HepG2 (cell line): ENCODE measurements around the gene NDOR1. TPM values are rescaled to one million over a fixed set of nuclear protein-coding genes. Genes with fewer than 3 reads are reported as not detected.

Experiments used
- HMG20A ChIP-seq: IDR thresholded peaks from 2 replicates; pipeline ENCODE4 v1.6.1; 2016; ENCODE audit warnings: borderline replicate concordance
- JUN ChIP-seq: sonication (generic); formaldehyde crosslinking; IDR thresholded peaks from 2 replicates; pipeline ENCODE4 v1.4.0; 2020; ENCODE audit warnings: mild to moderate bottlenecking, missing genetic modification reagents
- MIER2 ChIP-seq: IDR thresholded peaks from 2 replicates; pipeline ENCODE4 v1.6.1; 2016; ENCODE audit warnings: missing biosample characterization, missing genetic modification reagents
- MLLT10 ChIP-seq: sonication (generic); formaldehyde crosslinking; IDR thresholded peaks from 2 replicates; pipeline ENCODE4 v1.4.0; 2020; ENCODE audit warnings: missing genetic modification reagents
- NFYB ChIP-seq: sonication (generic); formaldehyde crosslinking; IDR thresholded peaks from 2 replicates; pipeline ENCODE4 v1.4.0; 2020; ENCODE audit warnings: missing genetic modification reagents
- TBX2 ChIP-seq: sonication (generic); formaldehyde crosslinking; IDR thresholded peaks from 2 replicates; pipeline ENCODE4 v1.5.0; 2020; ENCODE audit warnings: missing genetic modification reagents, mild to moderate bottlenecking, borderline replicate concordance
- ZNF138 ChIP-seq: sonication (generic); formaldehyde crosslinking; IDR thresholded peaks from 2 replicates; pipeline ENCODE4 v1.5.0; 2020; ENCODE audit warnings: mild to moderate bottlenecking, low read depth, missing genetic modification reagents
- ZNF567 ChIP-seq: sonication (generic); formaldehyde crosslinking; IDR thresholded peaks from 2 replicates; pipeline ENCODE4 v1.8.1; 2023; ENCODE audit warnings: mild to moderate bottlenecking, missing genetic modification reagents, borderline replicate concordance
- ZNF569 ChIP-seq: sonication (generic); formaldehyde crosslinking; IDR thresholded peaks from 2 replicates; pipeline ENCODE4 v1.5.0; 2020; ENCODE audit warnings: mild to moderate bottlenecking, missing genetic modification reagents, moderate library complexity, borderline replicate concordance
- polyA plus RNA-seq, 8 experiments: library from polyadenylated mRNA; depleted of rRNA in 3 of 8; stranded (reverse) in 7 of 8; unstranded in 1 of 8; fragments of >200 nt; fragmentation: Illumina TruSeq in 4 of 8; extraction: Trizol in 4 of 8; gene quantifications; 2 replicates each; pipeline versions ENCODE4 v1.2.1 to v1.2.3, GENCODE V29; 2011 to 2016; ENCODE audit warnings: low read depth in 4 of 8, missing spikeins in 1 of 8, mixed read lengths in 1 of 8; ENCODE audit not compliant: insufficient read depth in 1 of 8
- total RNA-seq, 5 experiments: library from RNA; depleted of rRNA; stranded (reverse); fragments of >200 nt; fragmentation: Illumina TruSeq; extraction: Trizol; gene quantifications; 2 replicates each; pipeline ENCODE4 v1.2.3, GENCODE V29; 2016; ENCODE audit warnings: low read depth in 1 of 5
- TF ChIP-seq, protein P1 (sequence below): sonication (generic); formaldehyde crosslinking; conservative IDR thresholded peaks from 2 replicates; pipeline ENCODE4 v1.4.0; 2020; ENCODE audit warnings: mild to moderate bottlenecking, missing genetic modification reagents, moderate library complexity
- TF ChIP-seq, protein P2 (sequence below): sonication (generic); formaldehyde crosslinking; IDR thresholded peaks from 2 replicates; pipeline ENCODE4 v1.4.0; 2020; ENCODE audit warnings: mild to moderate bottlenecking, low read depth, missing genetic modification reagents
- TF ChIP-seq, protein P3 (sequence below): sonication (generic); formaldehyde crosslinking; IDR thresholded peaks from 2 replicates; pipeline ENCODE4 v1.9.0; 2022; ENCODE audit warnings: missing genetic modification reagents, mild to moderate bottlenecking, borderline replicate concordance
- TF ChIP-seq, protein P4 (sequence below): sonication (generic); formaldehyde crosslinking; IDR thresholded peaks from 2 replicates; pipeline ENCODE4 v1.4.0; 2020; ENCODE audit warnings: missing genetic modification reagents, borderline replicate concordance
- TF ChIP-seq, protein P5 (sequence below): IDR thresholded peaks from 2 replicates; pipeline ENCODE4 v1.6.1; 2018; ENCODE audit warnings: missing genetic modification reagents, mild to moderate bottlenecking, missing compliant biosample characterization
- TF ChIP-seq, protein P6 (sequence below): sonication (generic); formaldehyde crosslinking; IDR thresholded peaks from 2 replicates; pipeline ENCODE4 v1.4.0; 2020; ENCODE audit warnings: missing genetic modification reagents

Gene NDOR1
- total and polyA plus RNA-seq, 2 of the 13 experiments (the other 11 are each of a cell fraction or from before 2014, with no cell fraction given): 3.6 to 8.7 TPM

DNA sequence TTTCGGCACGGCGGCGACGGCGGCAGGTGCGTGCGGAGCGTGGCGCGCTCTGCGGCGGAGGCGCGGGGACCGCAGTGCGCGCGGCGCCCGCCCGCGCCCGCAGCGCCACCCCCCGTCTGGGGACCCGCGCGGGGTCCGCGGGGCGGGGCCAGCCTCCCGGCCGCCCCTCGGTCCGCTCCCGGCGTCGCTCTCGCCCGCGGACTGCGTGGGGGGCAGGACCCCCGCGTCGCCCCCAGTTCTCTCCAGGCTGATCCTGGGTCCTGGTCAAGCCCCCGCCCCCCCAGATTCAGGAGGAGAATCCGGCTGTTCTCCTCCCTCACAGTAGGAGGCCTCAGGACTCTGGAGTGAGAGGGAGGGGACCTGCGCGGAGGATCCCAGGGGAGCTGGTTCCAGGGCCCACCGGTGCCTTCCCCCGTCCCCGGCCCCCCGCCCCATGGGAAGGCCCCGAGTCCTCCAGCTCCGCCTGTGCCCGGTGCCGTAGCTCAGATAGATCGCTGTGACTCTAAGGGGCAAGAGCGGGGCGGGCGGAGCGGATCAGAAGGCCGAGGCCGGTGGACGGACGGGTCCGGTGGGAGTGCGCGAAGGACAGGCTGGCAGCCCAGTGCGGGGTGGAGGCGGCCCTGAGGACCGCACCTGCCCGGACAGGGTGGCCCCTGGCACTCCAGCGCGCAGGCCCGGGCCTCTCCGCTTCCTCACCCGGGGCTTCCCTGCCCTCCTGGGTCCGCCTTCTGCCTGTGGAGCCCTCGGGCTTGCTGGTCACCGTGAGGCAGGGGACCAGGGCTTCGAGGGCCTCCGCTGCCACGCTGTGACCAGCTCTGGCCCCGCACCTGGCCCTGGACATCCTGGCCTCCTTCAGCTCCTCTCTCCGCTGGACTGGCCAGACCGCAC is 16.9 kb downstream of the NDOR1 start, which contains the start of gene RNF208 (continued):
- TF ChIP-seq JUN (CRISPR knock-in tag) (no peak), HMG20A (CRISPR knock-in tag) (no peak), MIER2 (CRISPR knock-in tag) (no peak), ZNF569 (no peak), TBX2 (CRISPR knock-in tag) (peak; percentile 64), ZNF567 (no peak), MLLT10 (CRISPR knock-in tag) (no peak), NFYB (0 out of 2 replicates have a peak, but pooled peaks have one; percentile 17), ZNF138 (CRISPR knock-in tag) (0 out of 2 replicates have a peak, but pooled peaks have one; percentile 29)
- TF ChIP-seq, protein P1, sequence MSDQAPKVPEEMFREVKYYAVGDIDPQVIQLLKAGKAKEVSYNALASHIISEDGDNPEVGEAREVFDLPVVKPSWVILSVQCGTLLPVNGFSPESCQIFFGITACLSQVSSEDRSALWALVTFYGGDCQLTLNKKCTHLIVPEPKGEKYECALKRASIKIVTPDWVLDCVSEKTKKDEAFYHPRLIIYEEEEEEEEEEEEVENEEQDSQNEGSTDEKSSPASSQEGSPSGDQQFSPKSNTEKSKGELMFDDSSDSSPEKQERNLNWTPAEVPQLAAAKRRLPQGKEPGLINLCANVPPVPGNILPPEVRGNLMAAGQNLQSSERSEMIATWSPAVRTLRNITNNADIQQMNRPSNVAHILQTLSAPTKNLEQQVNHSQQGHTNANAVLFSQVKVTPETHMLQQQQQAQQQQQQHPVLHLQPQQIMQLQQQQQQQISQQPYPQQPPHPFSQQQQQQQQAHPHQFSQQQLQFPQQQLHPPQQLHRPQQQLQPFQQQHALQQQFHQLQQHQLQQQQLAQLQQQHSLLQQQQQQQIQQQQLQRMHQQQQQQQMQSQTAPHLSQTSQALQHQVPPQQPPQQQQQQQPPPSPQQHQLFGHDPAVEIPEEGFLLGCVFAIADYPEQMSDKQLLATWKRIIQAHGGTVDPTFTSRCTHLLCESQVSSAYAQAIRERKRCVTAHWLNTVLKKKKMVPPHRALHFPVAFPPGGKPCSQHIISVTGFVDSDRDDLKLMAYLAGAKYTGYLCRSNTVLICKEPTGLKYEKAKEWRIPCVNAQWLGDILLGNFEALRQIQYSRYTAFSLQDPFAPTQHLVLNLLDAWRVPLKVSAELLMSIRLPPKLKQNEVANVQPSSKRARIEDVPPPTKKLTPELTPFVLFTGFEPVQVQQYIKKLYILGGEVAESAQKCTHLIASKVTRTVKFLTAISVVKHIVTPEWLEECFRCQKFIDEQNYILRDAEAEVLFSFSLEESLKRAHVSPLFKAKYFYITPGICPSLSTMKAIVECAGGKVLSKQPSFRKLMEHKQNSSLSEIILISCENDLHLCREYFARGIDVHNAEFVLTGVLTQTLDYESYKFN (CRISPR knock-in tag): no peak
- TF ChIP-seq, protein P2, sequence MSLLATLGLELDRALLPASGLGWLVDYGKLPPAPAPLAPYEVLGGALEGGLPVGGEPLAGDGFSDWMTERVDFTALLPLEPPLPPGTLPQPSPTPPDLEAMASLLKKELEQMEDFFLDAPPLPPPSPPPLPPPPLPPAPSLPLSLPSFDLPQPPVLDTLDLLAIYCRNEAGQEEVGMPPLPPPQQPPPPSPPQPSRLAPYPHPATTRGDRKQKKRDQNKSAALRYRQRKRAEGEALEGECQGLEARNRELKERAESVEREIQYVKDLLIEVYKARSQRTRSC (CRISPR knock-in tag): no peak
- TF ChIP-seq, protein P3, sequence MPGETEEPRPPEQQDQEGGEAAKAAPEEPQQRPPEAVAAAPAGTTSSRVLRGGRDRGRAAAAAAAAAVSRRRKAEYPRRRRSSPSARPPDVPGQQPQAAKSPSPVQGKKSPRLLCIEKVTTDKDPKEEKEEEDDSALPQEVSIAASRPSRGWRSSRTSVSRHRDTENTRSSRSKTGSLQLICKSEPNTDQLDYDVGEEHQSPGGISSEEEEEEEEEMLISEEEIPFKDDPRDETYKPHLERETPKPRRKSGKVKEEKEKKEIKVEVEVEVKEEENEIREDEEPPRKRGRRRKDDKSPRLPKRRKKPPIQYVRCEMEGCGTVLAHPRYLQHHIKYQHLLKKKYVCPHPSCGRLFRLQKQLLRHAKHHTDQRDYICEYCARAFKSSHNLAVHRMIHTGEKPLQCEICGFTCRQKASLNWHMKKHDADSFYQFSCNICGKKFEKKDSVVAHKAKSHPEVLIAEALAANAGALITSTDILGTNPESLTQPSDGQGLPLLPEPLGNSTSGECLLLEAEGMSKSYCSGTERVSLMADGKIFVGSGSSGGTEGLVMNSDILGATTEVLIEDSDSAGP (CRISPR knock-in tag): no peak
- TF ChIP-seq, protein P4, sequence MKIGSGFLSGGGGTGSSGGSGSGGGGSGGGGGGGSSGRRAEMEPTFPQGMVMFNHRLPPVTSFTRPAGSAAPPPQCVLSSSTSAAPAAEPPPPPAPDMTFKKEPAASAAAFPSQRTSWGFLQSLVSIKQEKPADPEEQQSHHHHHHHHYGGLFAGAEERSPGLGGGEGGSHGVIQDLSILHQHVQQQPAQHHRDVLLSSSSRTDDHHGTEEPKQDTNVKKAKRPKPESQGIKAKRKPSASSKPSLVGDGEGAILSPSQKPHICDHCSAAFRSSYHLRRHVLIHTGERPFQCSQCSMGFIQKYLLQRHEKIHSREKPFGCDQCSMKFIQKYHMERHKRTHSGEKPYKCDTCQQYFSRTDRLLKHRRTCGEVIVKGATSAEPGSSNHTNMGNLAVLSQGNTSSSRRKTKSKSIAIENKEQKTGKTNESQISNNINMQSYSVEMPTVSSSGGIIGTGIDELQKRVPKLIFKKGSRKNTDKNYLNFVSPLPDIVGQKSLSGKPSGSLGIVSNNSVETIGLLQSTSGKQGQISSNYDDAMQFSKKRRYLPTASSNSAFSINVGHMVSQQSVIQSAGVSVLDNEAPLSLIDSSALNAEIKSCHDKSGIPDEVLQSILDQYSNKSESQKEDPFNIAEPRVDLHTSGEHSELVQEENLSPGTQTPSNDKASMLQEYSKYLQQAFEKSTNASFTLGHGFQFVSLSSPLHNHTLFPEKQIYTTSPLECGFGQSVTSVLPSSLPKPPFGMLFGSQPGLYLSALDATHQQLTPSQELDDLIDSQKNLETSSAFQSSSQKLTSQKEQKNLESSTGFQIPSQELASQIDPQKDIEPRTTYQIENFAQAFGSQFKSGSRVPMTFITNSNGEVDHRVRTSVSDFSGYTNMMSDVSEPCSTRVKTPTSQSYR: no peak
- TF ChIP-seq, protein P5, sequence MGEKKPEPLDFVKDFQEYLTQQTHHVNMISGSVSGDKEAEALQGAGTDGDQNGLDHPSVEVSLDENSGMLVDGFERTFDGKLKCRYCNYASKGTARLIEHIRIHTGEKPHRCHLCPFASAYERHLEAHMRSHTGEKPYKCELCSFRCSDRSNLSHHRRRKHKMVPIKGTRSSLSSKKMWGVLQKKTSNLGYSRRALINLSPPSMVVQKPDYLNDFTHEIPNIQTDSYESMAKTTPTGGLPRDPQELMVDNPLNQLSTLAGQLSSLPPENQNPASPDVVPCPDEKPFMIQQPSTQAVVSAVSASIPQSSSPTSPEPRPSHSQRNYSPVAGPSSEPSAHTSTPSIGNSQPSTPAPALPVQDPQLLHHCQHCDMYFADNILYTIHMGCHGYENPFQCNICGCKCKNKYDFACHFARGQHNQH (CRISPR knock-in tag): 0 out of 2 replicates have a peak, but pooled peaks have one; percentile 14
- TF ChIP-seq, protein P6, sequence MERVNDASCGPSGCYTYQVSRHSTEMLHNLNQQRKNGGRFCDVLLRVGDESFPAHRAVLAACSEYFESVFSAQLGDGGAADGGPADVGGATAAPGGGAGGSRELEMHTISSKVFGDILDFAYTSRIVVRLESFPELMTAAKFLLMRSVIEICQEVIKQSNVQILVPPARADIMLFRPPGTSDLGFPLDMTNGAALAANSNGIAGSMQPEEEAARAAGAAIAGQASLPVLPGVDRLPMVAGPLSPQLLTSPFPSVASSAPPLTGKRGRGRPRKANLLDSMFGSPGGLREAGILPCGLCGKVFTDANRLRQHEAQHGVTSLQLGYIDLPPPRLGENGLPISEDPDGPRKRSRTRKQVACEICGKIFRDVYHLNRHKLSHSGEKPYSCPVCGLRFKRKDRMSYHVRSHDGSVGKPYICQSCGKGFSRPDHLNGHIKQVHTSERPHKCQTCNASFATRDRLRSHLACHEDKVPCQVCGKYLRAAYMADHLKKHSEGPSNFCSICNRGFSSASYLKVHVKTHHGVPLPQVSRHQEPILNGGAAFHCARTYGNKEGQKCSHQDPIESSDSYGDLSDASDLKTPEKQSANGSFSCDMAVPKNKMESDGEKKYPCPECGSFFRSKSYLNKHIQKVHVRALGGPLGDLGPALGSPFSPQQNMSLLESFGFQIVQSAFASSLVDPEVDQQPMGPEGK: peak; percentile 74; the same call in 1 of the 2 replicates
